GM12892 (cell line): ENCODE measurements around the gene ABLIM2.

ENCODE experiments used
- DNase-seq: peaks from one replicate; pipeline ENCODE4 v3.0.0; 2011; ENCODE audit not compliant: insufficient read length
- FAIRE-seq: peaks from 2 replicates; lab custom pipeline; 2011; peaks lifted over from hg19 to GRCh38; lab: Jason Lieb, UNC
- POLR2A ChIP-seq: IDR thresholded peaks from 2 replicates; pipeline ENCODE4 v1.6.1; 2011; ENCODE audit warnings: low read depth, low read length, control low read depth
- POLR2AphosphoS5 ChIP-seq: IDR thresholded peaks from 2 replicates; pipeline ENCODE4 v1.6.1; 2011; ENCODE audit warnings: low read depth, low read length, control low read depth
- TAF1 ChIP-seq: IDR thresholded peaks from 2 replicates; pipeline ENCODE4 v1.6.1; 2011; ENCODE audit warnings: low read depth, mild to moderate bottlenecking, control low read depth, low read length, borderline replicate concordance

ABLIM2 gene

GRCh38 chr4:8098506-8098905 lies 60.1 kb downstream of the ABLIM2 start:
- no peak for TF ChIP-seq POLR2A
- no peak for TF ChIP-seq TAF1
- no peak for TF ChIP-seq POLR2AphosphoS5
- DNase-seq (no peak), FAIRE-seq (no peak)

GRCh38 chr4:8097721-8098345 lies 60.8 kb downstream of the ABLIM2 start:
- no peak for DNase-seq
- no peak for TF ChIP-seq POLR2A
- TF ChIP-seq TAF1: no peak
- TF ChIP-seq POLR2AphosphoS5: no peak
- no peak for FAIRE-seq

GRCh38 chr4:8097141-8097541 lies 61.5 kb downstream of the ABLIM2 start:
- DNase-seq (no peak), FAIRE-seq (no peak)
- no peak for TF ChIP-seq TAF1
- TF ChIP-seq POLR2A: no peak
- no peak for TF ChIP-seq POLR2AphosphoS5

- TF ChIP-seq TAF1 (no peak), POLR2A (no peak), POLR2AphosphoS5 (no peak)
- no peak for FAIRE-seq
- no peak for DNase-seq
Observed at GRCh38 chr4:8096690-8097061, 61.9 kb downstream of the ABLIM2 start.

- no peak for TF ChIP-seq TAF1
- TF ChIP-seq POLR2AphosphoS5: no peak
- TF ChIP-seq POLR2A: no peak
- DNase-seq (no peak), FAIRE-seq (no peak)
Observed at GRCh38 chr4:8095956-8096689, 62.5 kb downstream of the ABLIM2 start.

GRCh38 chr4:8093587-8094274 lies 64.9 kb downstream of the ABLIM2 start:
- DNase-seq (no peak), FAIRE-seq (no peak)
- no peak for TF ChIP-seq TAF1
- no peak for TF ChIP-seq POLR2A
- no peak for TF ChIP-seq POLR2AphosphoS5

- DNase-seq (no peak), FAIRE-seq (no peak)
- no peak for TF ChIP-seq POLR2A
- TF ChIP-seq POLR2AphosphoS5: no peak
- no peak for TF ChIP-seq TAF1
Observed at GRCh38 chr4:8092282-8092681, 66.3 kb downstream of the ABLIM2 start.

GRCh38 chr4:8090744-8091301 lies 67.8 kb downstream of the ABLIM2 start:
- DNase-seq (no peak), FAIRE-seq (no peak)
- TF ChIP-seq POLR2A: no peak
- no peak for TF ChIP-seq TAF1
- no peak for TF ChIP-seq POLR2AphosphoS5

GRCh38 chr4:8090312-8090711 lies 68.3 kb downstream of the ABLIM2 start:
- no peak for DNase-seq
- TF ChIP-seq POLR2AphosphoS5: no peak
- TF ChIP-seq TAF1: no peak
- TF ChIP-seq POLR2A: no peak
- no peak for FAIRE-seq

- FAIRE-seq (no peak), DNase-seq (no peak)
- TF ChIP-seq TAF1: no peak
- TF ChIP-seq POLR2AphosphoS5: no peak
- TF ChIP-seq POLR2A: no peak
Observed at GRCh38 chr4:8089862-8090261, 68.8 kb downstream of the ABLIM2 start.

- FAIRE-seq: no peak
- no peak for TF ChIP-seq TAF1
- no peak for TF ChIP-seq POLR2A
- no peak for TF ChIP-seq POLR2AphosphoS5
- DNase-seq: no peak
Observed at GRCh38 chr4:8088966-8089491, 69.6 kb downstream of the ABLIM2 start.
